CD4-positive, alpha-beta T cell (primary cell): ENCODE data around the gene MED25. TPM values are rescaled to one million over a fixed set of nuclear protein-coding genes. Genes with fewer than 3 reads are reported as not detected.

Experiments
- ATAC-seq: fragments of 200-7000 bp; cut with Tn5 transposase; one replicate; pipeline ENCODE4 v1.10.0; 2022; ENCODE audit warnings: mild to moderate bottlenecking; ENCODE audit not compliant: poor library complexity
- CTCF ChIA-PET: fragments of 350-600 bp; sonication (Branson Sonifier 250); formaldehyde crosslinking; loops from one replicate; lab custom pipeline; 2021; ENCODE audit warnings: antibody characterized with exemption, inconsistent platforms; lab: Charles Lee
- POLR2A ChIA-PET: fragments of 350-600 bp; sonication (Branson Sonifier 250); formaldehyde crosslinking; loops from one replicate; lab custom pipeline; 2021; ENCODE audit warnings: antibody characterized with exemption, inconsistent platforms; lab: Charles Lee
- DNase-seq, 14 experiments: peaks; one replicate each; pipeline ENCODE4 v3.0.0-alpha.2; 2013 to 2020; ENCODE audit warnings: mixed read lengths in 2 of 14
- H3K27ac ChIP-seq, 2 donors: one replicate each; pipeline versions ENCODE4 v1.5.1 to v1.7.0; 2013; ENCODE audit warnings: low read length in 2 of 2, low read depth in 1 of 2, mild to moderate bottlenecking in 1 of 2
- H3K27me3 ChIP-seq, 2 experiments: 1 replicate in 1 of 2; 2 replicates in 1 of 2; pipeline versions ENCODE4 v1.6.1 to v1.7.0; 2013; ENCODE audit warnings: low read length in 2 of 2, control low read depth in 1 of 2, mild to moderate bottlenecking in 1 of 2, moderate library complexity in 1 of 2; ENCODE audit not compliant: insufficient read depth in 2 of 2, control insufficient read depth in 1 of 2
- H3K36me3 ChIP-seq: one replicate; pipeline ENCODE4 v1.6.1; 2013; ENCODE audit warnings: low read length, control low read depth; ENCODE audit not compliant: insufficient read depth
- H3K4me1 ChIP-seq: one replicate; pipeline ENCODE4 v1.6.1; 2013; ENCODE audit warnings: low read length, control low read depth; ENCODE audit not compliant: insufficient read depth
- H3K4me3 ChIP-seq: one replicate; pipeline ENCODE4 v1.5.1; 2013; ENCODE audit warnings: mild to moderate bottlenecking, low read length, moderate library complexity
- H3K9me3 ChIP-seq, 2 experiments: 1 replicate in 1 of 2; 2 replicates in 1 of 2; pipeline versions ENCODE4 v1.6.1 to v1.7.0; 2013; ENCODE audit warnings: low read length in 2 of 2, mild to moderate bottlenecking in 2 of 2, control low read depth in 1 of 2, moderate library complexity in 1 of 2; ENCODE audit not compliant: control insufficient read depth in 1 of 2, insufficient read depth in 1 of 2
- H3K27ac Mint-ChIP-seq: one replicate; pipeline ENCODE4 v1.8.0; 2020; ENCODE audit warnings: mixed read lengths
- H3K27me3 Mint-ChIP-seq: one replicate; pipeline ENCODE4 v1.8.0; 2021; ENCODE audit warnings: mixed read lengths
- H3K36me3 Mint-ChIP-seq: one replicate; pipeline ENCODE4 v1.8.0; 2021; ENCODE audit warnings: low read depth, mixed read lengths
- H3K4me1 Mint-ChIP-seq: one replicate; pipeline ENCODE4 v1.8.0; 2021; ENCODE audit warnings: low read depth, mixed read lengths
- H3K4me3 Mint-ChIP-seq: one replicate; pipeline ENCODE4 v1.8.0; 2020; ENCODE audit warnings: mild to moderate bottlenecking, mixed read lengths
- H3K9me3 Mint-ChIP-seq: one replicate; pipeline ENCODE4 v1.8.0; 2020; ENCODE audit warnings: mixed read lengths
- intact Hi-C, 2 experiments: fragments of 100-400 bp; cut with DNase I in 1 of 2; cut with micrococcal nuclease in 1 of 2; formaldehyde crosslinking; loops; one replicate each; pipeline versions ENCODE4 v1.15.1 to v1.9.0; 2023 to 2025; cut with DNase I, micrococcal nuclease
- total RNA-seq, 174 experiments: library from RNA in 2 of 174; stranded (reverse) in 2 of 174; gene quantifications; one replicate each; pipeline ENCODE4 v1.2.3 and lab custom pipeline; 2021 to 2026
- TF ChIP-seq, protein P1 (sequence below): fragments of 200-600 bp; IDR thresholded peaks from one replicate; pipeline ENCODE4 v1.8.0; 2022; ENCODE audit warnings: antibody characterized with exemption, mild to moderate bottlenecking

MED25 gene
- total RNA-seq, 2 experiments from 2014 or later: 67.2 to 67.8 TPM

DNA sequence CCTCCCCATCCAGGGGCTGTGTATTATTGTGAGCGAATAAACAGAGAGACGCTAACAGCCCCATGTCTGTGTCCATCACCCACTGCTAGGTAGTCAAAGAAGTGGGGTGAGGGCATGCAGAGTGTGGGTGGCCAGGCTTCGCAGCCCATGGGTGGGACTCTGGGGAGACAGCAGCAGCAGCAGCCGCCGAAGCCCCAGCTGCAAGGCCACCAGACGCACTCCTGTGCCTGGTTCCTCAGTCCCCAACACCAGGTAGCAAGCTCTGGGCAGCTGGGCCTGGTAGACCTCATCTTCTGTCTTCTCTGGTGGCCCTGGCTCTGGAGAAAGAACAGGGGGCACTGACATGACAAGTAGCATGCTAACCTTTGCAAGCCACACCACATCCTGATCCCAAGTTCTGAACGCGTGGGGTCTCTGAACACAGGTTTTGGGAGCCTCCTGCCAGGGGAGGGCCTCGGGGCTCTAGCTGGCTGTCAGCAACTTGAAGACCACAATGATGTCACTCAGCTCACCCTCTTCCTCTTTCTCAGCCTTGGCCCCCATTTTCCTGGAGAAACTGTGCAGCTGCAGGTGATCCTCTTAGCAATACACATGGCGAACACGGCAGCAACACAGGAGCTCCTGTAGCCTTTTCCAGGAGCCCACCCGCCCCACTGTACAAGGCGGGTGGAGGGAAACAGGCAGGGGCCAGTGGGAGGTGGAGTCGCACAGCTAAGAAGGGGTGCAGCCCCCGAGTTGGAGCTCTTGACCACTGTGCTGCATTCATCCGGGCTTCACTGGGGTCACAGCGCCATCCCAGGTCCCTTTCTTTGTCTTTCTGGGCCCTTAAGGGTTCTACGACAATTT lies 10.8 kb upstream of the MED25 start:
- DNase-seq: peak in 2 of 14 experiments; percentile 37 to 50

DNA sequence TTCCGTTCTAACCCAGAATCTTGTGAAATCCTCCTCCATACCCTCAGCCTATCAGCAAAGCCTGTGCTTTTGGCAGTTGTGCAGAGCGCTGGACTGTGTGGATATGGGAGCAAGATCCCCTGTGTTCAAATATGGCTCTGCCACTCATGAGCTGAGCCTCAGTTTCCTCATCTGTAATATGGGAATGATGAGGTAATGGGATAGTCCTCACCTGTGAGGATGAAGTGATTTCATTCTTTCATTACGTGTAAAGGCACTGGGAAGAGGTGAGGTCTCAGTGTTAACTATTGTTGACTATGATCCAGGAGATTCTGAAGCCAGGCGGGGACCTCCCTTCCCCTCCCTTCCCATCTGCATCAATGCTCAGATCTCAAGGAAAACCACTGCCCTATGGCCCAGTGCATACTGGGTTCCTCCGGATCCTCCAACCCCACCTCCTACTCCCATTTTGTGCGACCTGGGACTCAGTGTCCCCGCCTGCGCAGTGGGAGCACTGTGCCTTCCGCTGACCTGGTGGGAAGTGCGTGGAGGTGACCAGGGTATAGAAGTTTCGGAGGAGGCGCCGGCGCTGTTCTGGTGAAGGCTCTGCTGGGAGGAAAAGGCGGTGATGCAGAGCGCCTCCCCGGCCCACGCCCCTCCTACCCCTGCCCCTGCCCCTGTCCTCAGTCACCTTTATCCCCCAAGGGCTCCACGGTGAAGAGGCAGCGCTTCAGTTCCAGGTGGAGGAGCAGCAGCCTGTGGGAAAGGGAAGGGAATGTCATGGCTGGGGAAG lies 10.0 kb upstream of the MED25 start:
- CTCF ChIA-PET: interaction anchor here (1.0 kb wide), 1 partner anchor 43 kb away, joined by 3 read pairs; the partner anchor contains the start of gene PTOV1
- H3K36me3 ChIP-seq: peaks cover 13% of the 10 kb centered on the region
- H3K9me3 ChIP-seq: no peaks in the 10 kb centered on the region
- POLR2A ChIA-PET: interaction anchor here (1.7 kb wide), 1 partner anchor 10 kb away, joined by 4 read pairs; the partner anchor contains the start of gene MED25
- peak overlapping the region; percentile 91 for H3K4me3 Mint-ChIP-seq
- no peaks in the 10 kb centered on the region for H3K27me3 Mint-ChIP-seq
- peak overlapping the region; percentile 18 to 59 for H3K27ac ChIP-seq
- no peak overlapping the region for H3K4me3 ChIP-seq
- H3K27me3 ChIP-seq: no peaks in the 10 kb centered on the region
- no peak for DNase-seq
- H3K4me1 Mint-ChIP-seq: peaks cover 30% of the 10 kb centered on the region
- no peak for ATAC-seq
- H3K27ac Mint-ChIP-seq: peak overlapping the region; percentile 81
- peaks cover 33% of the 10 kb centered on the region for H3K4me1 ChIP-seq
- TF ChIP-seq, protein P1, sequence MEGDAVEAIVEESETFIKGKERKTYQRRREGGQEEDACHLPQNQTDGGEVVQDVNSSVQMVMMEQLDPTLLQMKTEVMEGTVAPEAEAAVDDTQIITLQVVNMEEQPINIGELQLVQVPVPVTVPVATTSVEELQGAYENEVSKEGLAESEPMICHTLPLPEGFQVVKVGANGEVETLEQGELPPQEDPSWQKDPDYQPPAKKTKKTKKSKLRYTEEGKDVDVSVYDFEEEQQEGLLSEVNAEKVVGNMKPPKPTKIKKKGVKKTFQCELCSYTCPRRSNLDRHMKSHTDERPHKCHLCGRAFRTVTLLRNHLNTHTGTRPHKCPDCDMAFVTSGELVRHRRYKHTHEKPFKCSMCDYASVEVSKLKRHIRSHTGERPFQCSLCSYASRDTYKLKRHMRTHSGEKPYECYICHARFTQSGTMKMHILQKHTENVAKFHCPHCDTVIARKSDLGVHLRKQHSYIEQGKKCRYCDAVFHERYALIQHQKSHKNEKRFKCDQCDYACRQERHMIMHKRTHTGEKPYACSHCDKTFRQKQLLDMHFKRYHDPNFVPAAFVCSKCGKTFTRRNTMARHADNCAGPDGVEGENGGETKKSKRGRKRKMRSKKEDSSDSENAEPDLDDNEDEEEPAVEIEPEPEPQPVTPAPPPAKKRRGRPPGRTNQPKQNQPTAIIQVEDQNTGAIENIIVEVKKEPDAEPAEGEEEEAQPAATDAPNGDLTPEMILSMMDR: no peak
- intact Hi-C loops: loop anchor here in 1 of 2 experiments (5.0 kb wide), 1 partner anchor 91 kb away; no protein-coding TSS in a partner anchor
- no peaks in the 10 kb centered on the region for H3K9me3 Mint-ChIP-seq
- H3K36me3 Mint-ChIP-seq: peaks cover 22% of the 10 kb centered on the region

More for the DNA sequence above, 10.8 kb upstream of the MED25 start:
- Histone ChIP-seq H3K36me3 (peaks cover 21% of the 10 kb centered on the region), H3K27me3 (no peaks in the 10 kb centered on the region), H3K9me3 (no peaks in the 10 kb centered on the region), H3K4me1 (peaks cover 25% of the 10 kb centered on the region), H3K4me3 (no peak overlapping the region), H3K27ac (peak overlapping the region in 1 of 2 donors; percentile 35)
- Mint-ChIP-seq H3K27me3 (no peaks in the 10 kb centered on the region), H3K36me3 (peaks cover 28% of the 10 kb centered on the region), H3K4me1 (peaks cover 23% of the 10 kb centered on the region), H3K9me3 (no peaks in the 10 kb centered on the region), H3K4me3 (no peak overlapping the region), H3K27ac (peak overlapping the region; percentile 81)
- POLR2A ChIA-PET: interaction anchor here (1.7 kb wide), 1 partner anchor 11 kb away, joined by 4 read pairs; the partner anchor contains the start of gene MED25
- CTCF ChIA-PET: no interaction called here
- ATAC-seq: no peak
- TF ChIP-seq, protein P1: no peak
- intact Hi-C loops: loop anchor here in 1 of 2 experiments (5.0 kb wide), 1 partner anchor 90 kb away; no protein-coding TSS in a partner anchor

DNA sequence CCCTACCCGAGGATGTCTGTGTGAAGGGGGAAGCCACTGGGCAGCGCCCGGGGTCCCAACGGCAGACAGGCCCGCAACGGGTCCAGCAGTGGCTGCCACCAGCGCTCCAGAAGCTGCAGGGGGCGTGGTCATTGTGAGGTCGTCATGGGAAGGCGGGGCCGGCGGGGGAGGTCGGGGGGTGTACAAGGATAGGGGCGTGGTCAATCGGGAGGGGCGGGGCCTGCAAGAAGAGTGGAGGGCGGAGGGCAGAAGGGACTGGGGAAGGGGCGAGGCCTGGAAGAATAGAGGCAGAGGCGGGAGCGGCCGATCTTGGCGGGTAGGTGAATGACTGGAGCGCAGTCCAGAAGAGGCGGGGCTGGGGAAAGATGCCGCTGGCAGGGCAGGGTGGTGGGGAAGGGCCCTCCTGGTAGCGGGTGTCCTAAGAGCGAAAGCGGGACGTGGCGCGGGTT lies 9.4 kb upstream of the MED25 start:
- DNase-seq (peak; percentile 82 to 94 (median 87)), ATAC-seq (peak; percentile 52)
- Mint-ChIP-seq H3K4me3 (peak overlapping the region; percentile 91), H3K27ac (peak overlapping the region; percentile 81), H3K9me3 (no peaks in the 10 kb centered on the region), H3K4me1 (peaks cover 37% of the 10 kb centered on the region), H3K27me3 (no peaks in the 10 kb centered on the region), H3K36me3 (peaks cover 21% of the 10 kb centered on the region)
- POLR2A ChIA-PET: interaction anchor here (1.3 to 2.4 kb wide), 2 partner anchors 68 to 91 kb away, joined by 4 to 8 read pairs; partner anchors contain the start of genes AKT1S1 and TBC1D17
- Histone ChIP-seq H3K36me3 (peaks cover 7% of the 10 kb centered on the region), H3K4me1 (peaks cover 35% of the 10 kb centered on the region), H3K27ac (peak overlapping the region; percentile 29 to 59), H3K4me3 (peak overlapping the region; percentile 79), H3K9me3 (no peaks in the 10 kb centered on the region), H3K27me3 (no peaks in the 10 kb centered on the region)
- CTCF ChIA-PET: interaction anchor here (1.0 kb wide), 1 partner anchor 42 kb away, joined by 3 read pairs; the partner anchor contains the start of gene PTOV1
- intact Hi-C loops: loop anchor here in 1 of 2 experiments (5.0 kb wide), 1 partner anchor 91 kb away; no protein-coding TSS in a partner anchor
- TF ChIP-seq, protein P1: no peak
